Stimulated activated CD8-positive, alpha-beta memory T cell treated with anti-CD3 and anti-CD28 coated beads, Interleukin-7, amount 100 ng/mL, for 4 hours (primary cell): Measurements from ENCODE around the gene ALDH7A1.
"Not testable (repeated sequence)": the region's sequence is repeated elsewhere in the genome, so short reads cannot be mapped to it uniquely, and the experiment has no call there.

Experiments
- DNase-seq, 2 donors: peaks; one replicate each; pipeline ENCODE4 v3.0.0-alpha.2; 2020; ENCODE audit warnings: low read depth in 2 of 2

The ALDH7A1 gene

GRCh38 chr5:126595486-126596083 is 566 bp upstream of the ALDH7A1 start:
- DNase-seq, result no peak

- no peak for DNase-seq
These were observed 3.5 kb downstream of the ALDH7A1 start for GRCh38 chr5:126591549-126591948.

GRCh38 chr5:126589536-126590297 is 5.3 kb downstream of the ALDH7A1 start:
- DNase-seq, result no peak

- no peak for DNase-seq
These were observed 7.2 kb downstream of the ALDH7A1 start for GRCh38 chr5:126587551-126588390.

GRCh38 chr5:126583761-126584160 is 11.3 kb downstream of the ALDH7A1 start:
- DNase-seq, result no peak

- no peak for DNase-seq
These were observed 15.3 kb downstream of the ALDH7A1 start for GRCh38 chr5:126579716-126580115.

GRCh38 chr5:126577415-126577814 is 17.6 kb downstream of the ALDH7A1 start:
- no peak for DNase-seq

- DNase-seq, result no peak
These were observed 18.0 kb downstream of the ALDH7A1 start for GRCh38 chr5:126576974-126577373.

- no peak for DNase-seq
These were observed 19.4 kb downstream of the ALDH7A1 start for GRCh38 chr5:126575644-126576043.

GRCh38 chr5:126568206-126568755 is 26.7 kb downstream of the ALDH7A1 start:
- DNase-seq, result no peak

- no peak for DNase-seq
These were observed 32.2 kb downstream of the ALDH7A1 start for GRCh38 chr5:126562823-126563222.

- DNase-seq, result no peak
These were observed 33.1 kb downstream of the ALDH7A1 start for GRCh38 chr5:126561908-126562307.

GRCh38 chr5:126555101-126555500 is 39.9 kb downstream of the ALDH7A1 start:
- not testable (repeated sequence) for DNase-seq

- DNase-seq, result no peak
These were observed 42.4 kb downstream of the ALDH7A1 start for GRCh38 chr5:126552614-126553013.

GRCh38 chr5:126544087-126544740 is 50.8 kb downstream of the ALDH7A1 start:
- DNase-seq, result no peak

- no peak for DNase-seq
These were observed 51.4 kb downstream of the ALDH7A1 start for GRCh38 chr5:126543660-126544059.

GRCh38 chr5:126543009-126543408 is 52.0 kb downstream of the ALDH7A1 start:
- DNase-seq, result no peak

GRCh38 chr5:126542441-126542840 is 52.6 kb downstream of the ALDH7A1 start:
- DNase-seq, result no peak

- DNase-seq, result no peak
These were observed 54.4 kb downstream of the ALDH7A1 start for GRCh38 chr5:126540631-126541030.

- DNase-seq, result no peak
These were observed 56.4 kb downstream of the ALDH7A1 start for GRCh38 chr5:126538579-126538978.

GRCh38 chr5:126536874-126537273 is 58.1 kb downstream of the ALDH7A1 start:
- no peak for DNase-seq
